Colon (tissue), 2 donors: ENCODE results near the gene ZNF792.
A peak's percentile ranks its signal among the peaks of the same experiment; 100 is the strongest.
"Not testable (repeated sequence)": the region's sequence is repeated elsewhere in the genome, so short reads cannot be mapped to it uniquely, and the experiment has no call there.

ENCODE experiments used
- FAIRE-seq: peaks from 2 replicates; lab custom pipeline; 2012; peaks lifted over from hg19 to GRCh38; lab: Jason Lieb, UNC
- donor health status: control.
- donor health status: control.

ZNF792 gene

GRCh38 chr19:34970185-34970780 is 6.3 kb upstream of the ZNF792 start:
- not testable (repeated sequence) for FAIRE-seq

- FAIRE-seq = no peak
Observed at GRCh38 chr19:34969721-34970120, 5.7 kb upstream of the ZNF792 start.

- no peak for FAIRE-seq
Observed at GRCh38 chr19:34967551-34967950, 3.5 kb upstream of the ZNF792 start.

GRCh38 chr19:34965505-34965904 is 1.5 kb upstream of the ZNF792 start:
- FAIRE-seq = not testable (repeated sequence)

- FAIRE-seq = no peak
Observed at GRCh38 chr19:34964598-34964997, 569 bp upstream of the ZNF792 start.

- no peak for FAIRE-seq
Observed at GRCh38 chr19:34962687-34963572, 1.1 kb downstream of the ZNF792 start.

GRCh38 chr19:34961775-34962686 is 2.0 kb downstream of the ZNF792 start:
- no peak for FAIRE-seq

GRCh38 chr19:34960940-34961679 is 2.9 kb downstream of the ZNF792 start:
- FAIRE-seq = no peak

GRCh38 chr19:34960103-34960805 is 3.8 kb downstream of the ZNF792 start:
- FAIRE-seq = no peak

- no peak for FAIRE-seq
Observed at GRCh38 chr19:34959021-34959420, 5.0 kb downstream of the ZNF792 start.

- FAIRE-seq = no peak
Observed at GRCh38 chr19:34957830-34958751, 5.9 kb downstream of the ZNF792 start.

- FAIRE-seq = no peak
Observed at GRCh38 chr19:34953092-34953491, 10.9 kb downstream of the ZNF792 start.

GRCh38 chr19:34943861-34944573 is 20.0 kb downstream of the ZNF792 start:
- no peak for FAIRE-seq

GRCh38 chr19:34938886-34939285 is 25.1 kb downstream of the ZNF792 start:
- FAIRE-seq = no peak

- no peak for FAIRE-seq
Observed at GRCh38 chr19:34936184-34936583, 27.8 kb downstream of the ZNF792 start.

GRCh38 chr19:34932494-34932893 is 31.5 kb downstream of the ZNF792 start:
- no peak for FAIRE-seq

GRCh38 chr19:34926685-34927375 is 37.2 kb downstream of the ZNF792 start, which contains the start of gene ZNF30:
Gene ZNF30, plus strand, starts transcription at chr19:34926903. Its CDS starts 3,045 bp downstream, at chr19:34929948.
- no peak for FAIRE-seq

- FAIRE-seq = peak; percentile 14
Observed at GRCh38 chr19:34926361-34926684, 37.7 kb downstream of the ZNF792 start.
